Body of pancreas (tissue), 4 donors: ENCODE measurements around the gene FAAH.

Experiments
- CTCF ChIP-seq, 7 experiments: fragments of 450-650 bp in 4 of 7; fragments of 200-600 bp in 3 of 7; sonication (generic) in 3 of 7; IDR thresholded peaks; one replicate each; pipeline ENCODE4 v1.5.1; 2016 to 2019; ENCODE audit warnings: antibody characterized with exemption in 7 of 7
- POLR2A ChIP-seq, 3 donors: fragments of 450-650 bp; IDR thresholded peaks; one replicate each; pipeline ENCODE4 v1.6.1; 2016; ENCODE audit warnings: antibody characterized with exemption in 3 of 3, mild to moderate bottlenecking in 2 of 3

GRCh38 chr1:46448109-46448911, 54.2 kb downstream of the FAAH start:
- TF ChIP-seq CTCF (IDR thresholded peaks at IDR 0.05) (no peak), POLR2A (IDR thresholded peaks at IDR 0.05) (no peak)
